Ovary (tissue), 9 donors: ENCODE measurements around the gene VPS51. TPM values are rescaled to one million over a fixed set of nuclear protein-coding genes. Genes with fewer than 3 reads are reported as not detected.

Experiments
- DNase-seq, 5 donors: peaks; one replicate each; pipeline ENCODE4 v3.0.0-alpha.2; 2019 to 2020
- H3K27ac ChIP-seq, 2 donors: fragments of 200-600 bp; one replicate each; pipeline versions ENCODE4 v1.5.1 to v1.8.0; 2019 to 2022
- H3K27me3 ChIP-seq: fragments of 200-600 bp; one replicate; pipeline ENCODE4 v1.8.0; 2022
- H3K36me3 ChIP-seq: fragments of 200-600 bp; sonication (generic); one replicate; pipeline ENCODE4 v1.5.1; 2019
- H3K4me1 ChIP-seq: one replicate; pipeline ENCODE4 v1.8.1; 2013; ENCODE audit warnings: mild to moderate bottlenecking, moderate library complexity; ENCODE audit not compliant: insufficient read depth
- H3K4me3 ChIP-seq: fragments of 200-600 bp; sonication (generic); one replicate; pipeline ENCODE4 v1.5.1; 2017
- H3K9me3 ChIP-seq, 2 donors: fragments of 200-600 bp in 1 of 2; sonication (generic) in 1 of 2; one replicate each; pipeline versions ENCODE4 v1.5.1 to v1.8.1; 2013 to 2019; ENCODE audit warnings: mild to moderate bottlenecking in 1 of 2, moderate library complexity in 1 of 2
- EP300 ChIP-seq: sonication (generic); formaldehyde crosslinking; IDR thresholded peaks from one replicate; pipeline ENCODE4 v1.6.1; 2017; ENCODE audit warnings: antibody characterized with exemption
- POLR2A ChIP-seq: fragments of 450-650 bp; IDR thresholded peaks from one replicate; pipeline ENCODE4 v1.6.1; 2017; ENCODE audit warnings: antibody characterized with exemption, mild to moderate bottlenecking, moderate library complexity
- WGBS, 3 donors: extraction: QIAGEN DNeasy Blood & Tissue Kit in 1 of 3; methylation state at CpG; one replicate each; pipeline versions ENCODE4 v1.1.5 to v1.1.7; 2013 to 2017; 5-methylcytosine and 5-hydroxymethylcytosine counted together
- intact Hi-C, 4 donors: fragments of 100-400 bp; cut with DNase I; formaldehyde crosslinking; loops; one replicate each; pipeline versions ENCODE4 v1.11.0 to v1.15.1; 2022 to 2023
- polyA plus RNA-seq, 2 donors: library from polyadenylated mRNA; stranded (reverse); fragments of 200-250 nt in 1 of 2; fragments of 350-450 nt in 1 of 2; fragmentation: Illumina TruSeq in 1 of 2; extraction: RNeasy Lipid Tissue Mini Kit (QIAGEN cat#74804) in 1 of 2; gene quantifications; one replicate each; pipeline ENCODE4 v1.2.3, GENCODE V29; 2013 to 2014
- total RNA-seq, 7 donors: library from RNA; depleted of rRNA in 2 of 7; stranded (reverse); fragments of >200 nt in 2 of 7; fragmentation: NEBNext Ultra II Directional in 3 of 7; extraction: Animal tissue kit (Norgen Biotek cat#: 25700) in 3 of 7; gene quantifications; one replicate each; pipeline versions ENCODE4 v1.1.0 to v1.2.4, GENCODE V29; 2016 to 2023
- TF ChIP-seq, protein P1 (sequence below), 3 donors: fragments of 450-650 bp in 2 of 3; fragments of 200-600 bp in 1 of 3; IDR thresholded peaks; one replicate each; pipeline versions ENCODE4 v1.5.1 to v1.8.0; 2016 to 2022; ENCODE audit warnings: antibody characterized with exemption in 3 of 3, mild to moderate bottlenecking in 1 of 3
- donor health status: DM: no; HTN: no; CAD: no; lungs with moderate emphysema.
- donor health status: DM: no; HTN: no; CAD: no.
- donor health status: Bipolar disorder and iron deficiency.
- donor health status: DM: yes; HTN: yes; CAD: no.
- donor health status: DM: no; HTN: no; CAD: no.
- donor health status: DM: yes; HTN: yes; CAD: no.

The VPS51 gene
- total and polyA plus RNA-seq, 9 donors = 51.1 to 543 (median 221) TPM

DNA sequence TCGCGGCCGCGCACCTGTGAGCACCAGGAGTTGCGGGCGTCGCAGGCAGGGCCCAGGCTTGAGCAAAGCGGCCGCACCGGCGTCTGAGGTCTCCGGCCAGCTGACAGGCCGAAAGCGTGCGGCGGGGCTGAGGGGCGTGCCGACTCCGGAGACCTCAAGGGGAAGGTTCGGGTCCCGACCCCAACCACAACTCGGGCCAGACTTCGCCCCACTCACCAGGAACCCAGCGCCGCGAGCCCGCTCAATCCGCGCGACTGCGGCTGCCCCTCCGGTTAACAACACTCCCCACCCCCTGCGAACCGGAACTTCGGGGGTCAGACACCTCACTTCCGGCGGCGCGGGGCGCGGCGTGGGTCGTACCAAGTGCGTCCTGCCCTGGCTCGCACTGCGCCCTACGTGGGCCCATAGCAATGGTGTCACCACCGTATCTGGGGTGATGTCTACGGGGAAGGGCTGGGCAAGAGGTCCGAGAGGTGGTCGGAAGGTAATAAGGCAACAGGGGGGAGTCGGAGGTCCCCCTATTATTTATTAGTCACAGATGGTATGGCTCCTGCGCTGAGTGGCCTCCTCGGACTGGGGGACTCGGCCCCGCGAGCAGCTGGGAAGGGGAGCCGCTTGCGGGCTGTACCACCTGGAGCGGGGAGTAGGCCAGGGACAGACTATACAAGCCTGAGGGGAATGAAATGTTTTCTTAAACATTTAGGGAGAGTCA, 38.4 kb downstream of the VPS51 start, which contains the start of gene SYVN1:
SYVN1 (minus strand) TSS at position 280 of the 712 bp plus-strand sequence. CDS start 918 bp downstream, outside the sequence.
- TF ChIP-seq POLR2A = peak; percentile 95
- TF ChIP-seq EP300 = peak; percentile 33
- TF ChIP-seq, protein P1, sequence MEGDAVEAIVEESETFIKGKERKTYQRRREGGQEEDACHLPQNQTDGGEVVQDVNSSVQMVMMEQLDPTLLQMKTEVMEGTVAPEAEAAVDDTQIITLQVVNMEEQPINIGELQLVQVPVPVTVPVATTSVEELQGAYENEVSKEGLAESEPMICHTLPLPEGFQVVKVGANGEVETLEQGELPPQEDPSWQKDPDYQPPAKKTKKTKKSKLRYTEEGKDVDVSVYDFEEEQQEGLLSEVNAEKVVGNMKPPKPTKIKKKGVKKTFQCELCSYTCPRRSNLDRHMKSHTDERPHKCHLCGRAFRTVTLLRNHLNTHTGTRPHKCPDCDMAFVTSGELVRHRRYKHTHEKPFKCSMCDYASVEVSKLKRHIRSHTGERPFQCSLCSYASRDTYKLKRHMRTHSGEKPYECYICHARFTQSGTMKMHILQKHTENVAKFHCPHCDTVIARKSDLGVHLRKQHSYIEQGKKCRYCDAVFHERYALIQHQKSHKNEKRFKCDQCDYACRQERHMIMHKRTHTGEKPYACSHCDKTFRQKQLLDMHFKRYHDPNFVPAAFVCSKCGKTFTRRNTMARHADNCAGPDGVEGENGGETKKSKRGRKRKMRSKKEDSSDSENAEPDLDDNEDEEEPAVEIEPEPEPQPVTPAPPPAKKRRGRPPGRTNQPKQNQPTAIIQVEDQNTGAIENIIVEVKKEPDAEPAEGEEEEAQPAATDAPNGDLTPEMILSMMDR (IDR thresholded peaks at IDR 0.05) = peak in 1 of 3 donors; percentile 8
- DNase-seq = peak; percentile 91 to 94 (median 92)
- H3K4me1 ChIP-seq = no peaks in the 10 kb centered on the region
- peak within 1 kb of the TSS; percentile 79 to 99 for H3K27ac ChIP-seq
- intact Hi-C loops = no loop called here
- no peaks in the 10 kb centered on the region for H3K9me3 ChIP-seq
- H3K4me3 ChIP-seq = peak within 1 kb of the TSS; percentile 76
- no peaks in the 10 kb centered on the region for H3K36me3 ChIP-seq
- no peaks in the 10 kb centered on the region for H3K27me3 ChIP-seq
- WGBS, 3 donors = 0 to 1% (median 0%) methylated on average over 55 to 60 of the region's 60 CpGs

DNA sequence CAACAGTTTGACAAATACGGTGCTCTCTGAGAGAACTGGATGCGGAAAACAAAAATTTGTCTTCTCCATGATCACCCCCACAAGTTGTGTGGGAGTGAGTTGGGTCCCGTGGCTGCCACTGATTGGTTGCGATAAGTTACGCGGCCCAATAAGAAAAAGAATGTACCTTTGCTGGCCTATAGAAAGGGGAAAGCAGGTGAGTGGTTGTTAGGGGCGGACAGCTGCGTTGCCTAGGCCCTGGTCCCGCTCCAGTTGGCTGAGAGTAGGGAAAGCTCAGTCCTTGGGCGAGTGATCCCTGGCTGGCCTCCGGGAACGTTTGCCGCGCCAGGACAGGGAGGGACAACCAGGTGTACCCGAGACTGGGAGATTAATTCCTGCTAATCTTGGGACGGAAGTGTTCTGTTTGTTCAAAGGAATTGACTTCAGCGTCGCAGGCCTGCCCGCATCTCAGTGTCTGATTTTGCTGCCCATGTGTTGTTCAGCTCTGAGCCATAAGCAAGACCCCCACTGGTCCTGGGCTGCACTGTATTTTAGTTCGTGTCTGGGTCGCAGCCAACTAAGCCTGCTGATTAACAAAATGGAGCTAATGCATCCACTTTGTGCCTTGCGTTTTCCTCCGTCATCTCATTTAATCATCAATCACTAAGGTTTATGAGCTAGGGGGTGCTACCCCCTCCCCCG, 39.1 kb downstream of the VPS51 start:
- H3K27me3 ChIP-seq = no peaks in the 10 kb centered on the region
- H3K4me3 ChIP-seq = peak overlapping the region; percentile 76
- DNase-seq = peak; percentile 89 to 94 (median 93)
- no peaks in the 10 kb centered on the region for H3K36me3 ChIP-seq
- intact Hi-C loops = no loop called here
- H3K4me1 ChIP-seq = no peaks in the 10 kb centered on the region
- TF ChIP-seq EP300 (no peak), POLR2A (peak; percentile 15)
- H3K27ac ChIP-seq = peak overlapping the region; percentile 79 to 99
- no peaks in the 10 kb centered on the region for H3K9me3 ChIP-seq
- 1 to 2% (median 1%) methylated on average over 24 of the region's 24 CpGs for WGBS, 3 donors

DNA sequence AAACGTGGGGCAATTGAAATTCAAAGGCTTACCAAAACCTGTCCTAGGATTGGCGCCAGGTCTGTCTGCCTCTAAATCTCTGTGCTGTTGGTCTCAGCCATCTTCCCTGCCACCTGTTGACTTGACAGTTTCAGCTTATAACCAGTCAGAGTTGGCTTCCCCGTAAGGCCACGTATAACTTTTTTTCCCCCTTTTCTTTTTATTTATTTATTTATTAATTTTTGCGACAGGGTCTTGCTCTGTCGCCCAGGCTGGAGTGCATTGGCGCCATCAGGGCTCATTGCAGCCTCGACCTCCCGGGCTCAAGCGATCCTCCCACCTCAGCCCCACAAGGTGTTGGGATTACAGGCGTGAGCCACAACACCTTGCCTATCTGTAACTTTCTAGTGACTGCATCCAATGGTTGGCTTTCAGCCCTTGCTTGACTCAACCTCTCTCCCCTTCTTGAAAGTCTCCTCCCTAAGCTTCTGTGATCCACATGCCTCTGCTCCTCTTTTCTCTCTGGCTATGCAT, 39.7 kb downstream of the VPS51 start:
- Histone ChIP-seq H3K4me3 (peak overlapping the region; percentile 76), H3K36me3 (no peaks in the 10 kb centered on the region), H3K9me3 (no peaks in the 10 kb centered on the region), H3K27ac (peak overlapping the region in 1 of 2 donors; percentile 99), H3K4me1 (no peaks in the 10 kb centered on the region), H3K27me3 (no peaks in the 10 kb centered on the region)
- TF ChIP-seq EP300 (no peak), POLR2A (no peak)
- TF ChIP-seq, protein P1 (IDR thresholded peaks at IDR 0.05) = no peak
- intact Hi-C loops = no loop called here
- 28 to 46% (median 40%) methylated on average over 11 of the region's 11 CpGs for WGBS, 3 donors
- DNase-seq = no peak

DNA sequence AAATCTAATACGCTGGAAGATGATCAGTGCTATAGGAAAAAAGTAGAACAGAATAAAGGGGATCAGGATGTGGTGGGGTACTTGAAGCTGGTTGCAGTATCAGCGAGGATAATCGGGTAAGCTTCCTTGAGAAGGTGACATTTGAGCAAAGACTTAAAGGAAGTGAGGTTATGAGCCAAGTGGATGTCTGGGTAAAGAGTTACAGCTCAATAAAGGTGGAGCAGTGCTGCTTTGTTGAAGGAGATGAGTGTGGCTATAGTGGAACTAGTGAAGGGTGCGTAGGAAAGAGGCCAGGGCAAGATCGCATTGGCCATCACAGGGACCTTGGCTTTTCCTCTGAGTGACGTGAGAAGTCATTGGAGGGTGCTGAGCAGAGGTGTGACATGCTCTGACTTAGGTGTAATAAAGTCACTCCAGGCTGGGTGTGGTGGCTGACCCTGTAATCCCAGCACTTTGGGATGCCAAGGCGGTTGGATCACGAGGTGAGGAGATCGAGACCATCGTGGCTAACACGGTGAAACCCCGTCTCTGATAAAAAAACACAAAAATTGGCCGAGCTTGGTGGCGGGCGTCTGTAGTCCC, 40.6 kb downstream of the VPS51 start:
- no peaks in the 10 kb centered on the region for H3K36me3 ChIP-seq
- no peak overlapping the region for H3K27ac ChIP-seq
- intact Hi-C loops = no loop called here
- 84 to 87% (median 85%) methylated on average over 15 of the region's 15 CpGs for WGBS, 3 donors
- TF ChIP-seq EP300 (no peak), POLR2A (no peak)
- TF ChIP-seq, protein P1 (IDR thresholded peaks at IDR 0.05) = no peak
- H3K27me3 ChIP-seq = no peaks in the 10 kb centered on the region
- no peak overlapping the region for H3K4me3 ChIP-seq
- no peaks in the 10 kb centered on the region for H3K9me3 ChIP-seq
- H3K4me1 ChIP-seq = no peaks in the 10 kb centered on the region
- no peak for DNase-seq
